ENCODE measurements around the gene CDH13. TPM values are rescaled to one million over a fixed set of nuclear protein-coding genes. Genes with fewer than 3 reads are reported as not detected.

Gene CDH13
- total and polyA plus RNA-seq, 2 of the 8 experiments (the other 6 are each of a cell fraction or from before 2014, with no cell fraction given), result 2.3 to 2.4 TPM

GRCh38 chr16:82801361-82801760, 174.6 kb downstream of the CDH13 start:
- H4K8ac ChIP-seq (ENCODE audit: extremely low read depth, insufficient read depth, low read length), result no peak overlapping the region
- H3K79me2 ChIP-seq (ENCODE audit: control insufficient read depth in 1 of 2, insufficient read depth in 2 of 2, low read length in 2 of 2), result no peaks in the 10 kb centered on the region
- H3K56ac ChIP-seq (replicated peaks; ENCODE audit: insufficient read length, low read depth, low read length), result no peak overlapping the region
- CTCF ChIA-PET (ENCODE audit: partially characterized antibody), result interaction anchor here (0.6 to 1.0 kb wide), 2 partner anchors 46 to 664 kb away, joined by 3 to 4 read pairs; no protein-coding TSS in a partner anchor
- H3K79me1 ChIP-seq (ENCODE audit: low read depth, low read length), result no peaks in the 10 kb centered on the region
- H3K4ac ChIP-seq (replicated peaks; ENCODE audit: insufficient read length, low read depth, low read length), result no peak overlapping the region
- H3K27ac ChIP-seq (ENCODE audit: low read depth, low read length), result no peak overlapping the region
- H3K27me3 ChIP-seq (replicated peaks in 1 of 4; ENCODE audit: control insufficient read depth in 3 of 4, extremely low read depth in 1 of 4, insufficient read depth in 3 of 4, low read length in 3 of 4), result no peaks in the 10 kb centered on the region
- H2BK12ac ChIP-seq (ENCODE audit: low read depth, low read length), result no peak overlapping the region
- H3K14ac ChIP-seq (ENCODE audit: insufficient read length), result no peak overlapping the region
- no peak overlapping the region for H2BK20ac ChIP-seq (ENCODE audit: low read length)
- no peak overlapping the region for H4K5ac ChIP-seq (ENCODE audit: insufficient read length, low read depth, low read length)
- H3K36me3 ChIP-seq (ENCODE audit: control insufficient read depth in 2 of 4, insufficient read depth in 4 of 4, low read length in 3 of 4), result no peaks in the 10 kb centered on the region
- DNase-seq (ENCODE audit: low read depth in 1 of 2, low spot score in 2 of 2), result no peak
- no peak overlapping the region for H2BK120ac ChIP-seq (replicated peaks; ENCODE audit: low read depth, low read length)
- H4K91ac ChIP-seq (replicated peaks; ENCODE audit: insufficient read length, low read length), result no peak overlapping the region
- H3K23me2 ChIP-seq (ENCODE audit: low read depth, low read length), result no peaks in the 10 kb centered on the region
- H3K4me3 ChIP-seq (ENCODE audit: extremely low read depth in 1 of 4, insufficient read depth in 2 of 4, low read depth in 3 of 4, low read length in 4 of 4), result no peak overlapping the region
- no peaks in the 10 kb centered on the region for H3K4me1 ChIP-seq (replicated peaks in 1 of 4; ENCODE audit: control insufficient read depth in 3 of 4, insufficient read depth in 4 of 4, low read length in 3 of 4)
- H2AK5ac ChIP-seq (ENCODE audit: low read depth, low read length), result no peak overlapping the region
- 95% methylated on average over 4 of the region's 4 CpGs; no CpG with 5 or more reads in 1 of the 2 experiments for WGBS, 2 experiments (ENCODE audit: extremely low coverage in 1 of 2, insufficient coverage in 1 of 2, insufficient read length in 1 of 2, insufficient replicate concordance in 2 of 2, low coverage in 1 of 2, low lambda C conversion rate in 2 of 2, missing lambda C conversion rate in 1 of 2)
- H3K4me2 ChIP-seq (ENCODE audit: insufficient read depth in 1 of 2, low read depth in 2 of 2, low read length in 2 of 2), result no peak overlapping the region
- H3K23ac ChIP-seq (ENCODE audit: insufficient read length), result no peak overlapping the region
- POLR2A ChIA-PET (ENCODE audit: partially characterized antibody), result no interaction called here
- FAIRE-seq, result no peak
- no peak for TF ChIP-seq HDAC6 (IDR thresholded peaks at IDR 0.05; ENCODE audit: low read depth, low read length)
- no peaks in the 10 kb centered on the region for H4K20me1 ChIP-seq (replicated peaks in 1 of 2; ENCODE audit: control insufficient read depth in 1 of 2, insufficient read depth in 2 of 2, low read length in 2 of 2)
- H3K9ac ChIP-seq (replicated peaks in 1 of 4; ENCODE audit: extremely low read depth in 1 of 4, low read depth in 3 of 4, low read length in 3 of 4), result no peak overlapping the region
- no peak overlapping the region for H2AFZ ChIP-seq (ENCODE audit: low read length)
- no peak overlapping the region for H2BK5ac ChIP-seq (ENCODE audit: low read depth, low read length)
- no peak overlapping the region for H2BK15ac ChIP-seq (ENCODE audit: low read length)
- H3K18ac ChIP-seq (ENCODE audit: extremely low read depth, low read length), result no peak overlapping the region
- H3K9me3 ChIP-seq (ENCODE audit: insufficient read depth in 2 of 2, low read depth in 1 of 2, low read length in 1 of 2), result no peaks in the 10 kb centered on the region
